HEK293 (cell line): ENCODE data around the gene AEBP1.

ENCODE experiments used
- SP2 ChIP-seq: fragments of 450-650 bp; formaldehyde crosslinking; IDR thresholded peaks from 2 replicates; pipeline ENCODE4 v1.5.1; 2016; ENCODE audit warnings: missing biosample characterization, missing genetic modification characterization
- TCF7L2 ChIP-seq: IDR thresholded peaks from 2 replicates; pipeline ENCODE4 v1.6.1; 2011; ENCODE audit warnings: low read depth, mild to moderate bottlenecking, inconsistent platforms, low read length, moderate library complexity, borderline replicate concordance
- ZNF23 ChIP-seq: fragments of 450-650 bp; formaldehyde crosslinking; IDR thresholded peaks from 2 replicates; pipeline ENCODE4 v1.5.1; 2016; ENCODE audit warnings: missing biosample characterization, missing genetic modification characterization, borderline replicate concordance
- ZNF324 ChIP-seq: fragments of 450-650 bp; formaldehyde crosslinking; IDR thresholded peaks from 2 replicates; pipeline ENCODE4 v1.5.1; 2016; ENCODE audit warnings: missing biosample characterization, missing genetic modification characterization
- ZNF391 ChIP-seq: fragments of 450-650 bp; formaldehyde crosslinking; IDR thresholded peaks from 2 replicates; pipeline ENCODE4 v1.5.1; 2016; ENCODE audit warnings: low read depth, missing biosample characterization, missing genetic modification characterization, borderline replicate concordance
- TF ChIP-seq, protein P1 (sequence below): fragments of 450-650 bp; formaldehyde crosslinking; IDR thresholded peaks from 2 replicates; pipeline ENCODE4 v1.5.1; 2016; ENCODE audit warnings: missing biosample characterization, missing genetic modification characterization
- TF ChIP-seq, protein P2 (sequence below): fragments of 450-650 bp; formaldehyde crosslinking; conservative IDR thresholded peaks from 2 replicates; pipeline ENCODE4 v1.5.1; 2016; ENCODE audit warnings: low read depth, missing biosample characterization, missing genetic modification characterization
- TF ChIP-seq, protein P3 (sequence below): fragments of 450-650 bp; formaldehyde crosslinking; IDR thresholded peaks from 2 replicates; pipeline ENCODE4 v1.5.1; 2016; ENCODE audit warnings: missing biosample characterization, missing genetic modification characterization
- TF ChIP-seq, protein P4 (sequence below): fragments of 450-650 bp; formaldehyde crosslinking; IDR thresholded peaks from 2 replicates; pipeline ENCODE4; 2016; ENCODE audit warnings: missing biosample characterization, missing genetic modification characterization

DNA sequence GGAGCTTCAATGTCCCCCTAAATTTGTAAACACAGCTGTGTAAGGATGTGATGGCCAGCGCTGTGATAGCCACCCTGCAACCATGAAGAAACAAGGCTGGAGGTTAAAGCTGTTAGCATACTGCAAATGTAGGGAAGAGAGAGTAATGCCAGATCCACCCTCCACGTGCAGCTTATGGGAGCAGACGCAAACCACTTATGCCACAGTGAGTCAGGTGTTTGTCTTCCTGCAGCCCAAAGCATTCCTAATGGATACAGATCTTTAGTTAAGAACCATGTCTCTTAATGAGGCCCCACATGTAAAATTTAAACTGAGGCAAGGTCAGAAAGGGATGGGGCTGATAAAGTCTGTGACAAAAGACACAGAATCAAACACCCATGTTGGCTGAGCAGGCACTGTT lies 50.6 kb downstream of the AEBP1 start:
- TF ChIP-seq, protein P1, sequence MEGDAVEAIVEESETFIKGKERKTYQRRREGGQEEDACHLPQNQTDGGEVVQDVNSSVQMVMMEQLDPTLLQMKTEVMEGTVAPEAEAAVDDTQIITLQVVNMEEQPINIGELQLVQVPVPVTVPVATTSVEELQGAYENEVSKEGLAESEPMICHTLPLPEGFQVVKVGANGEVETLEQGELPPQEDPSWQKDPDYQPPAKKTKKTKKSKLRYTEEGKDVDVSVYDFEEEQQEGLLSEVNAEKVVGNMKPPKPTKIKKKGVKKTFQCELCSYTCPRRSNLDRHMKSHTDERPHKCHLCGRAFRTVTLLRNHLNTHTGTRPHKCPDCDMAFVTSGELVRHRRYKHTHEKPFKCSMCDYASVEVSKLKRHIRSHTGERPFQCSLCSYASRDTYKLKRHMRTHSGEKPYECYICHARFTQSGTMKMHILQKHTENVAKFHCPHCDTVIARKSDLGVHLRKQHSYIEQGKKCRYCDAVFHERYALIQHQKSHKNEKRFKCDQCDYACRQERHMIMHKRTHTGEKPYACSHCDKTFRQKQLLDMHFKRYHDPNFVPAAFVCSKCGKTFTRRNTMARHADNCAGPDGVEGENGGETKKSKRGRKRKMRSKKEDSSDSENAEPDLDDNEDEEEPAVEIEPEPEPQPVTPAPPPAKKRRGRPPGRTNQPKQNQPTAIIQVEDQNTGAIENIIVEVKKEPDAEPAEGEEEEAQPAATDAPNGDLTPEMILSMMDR (tag by site-specific recombination), result no peak
- TF ChIP-seq ZNF23 (tag by site-specific recombination), result no peak
- TF ChIP-seq ZNF391 (tag by site-specific recombination), result no peak
- TF ChIP-seq, protein P2, sequence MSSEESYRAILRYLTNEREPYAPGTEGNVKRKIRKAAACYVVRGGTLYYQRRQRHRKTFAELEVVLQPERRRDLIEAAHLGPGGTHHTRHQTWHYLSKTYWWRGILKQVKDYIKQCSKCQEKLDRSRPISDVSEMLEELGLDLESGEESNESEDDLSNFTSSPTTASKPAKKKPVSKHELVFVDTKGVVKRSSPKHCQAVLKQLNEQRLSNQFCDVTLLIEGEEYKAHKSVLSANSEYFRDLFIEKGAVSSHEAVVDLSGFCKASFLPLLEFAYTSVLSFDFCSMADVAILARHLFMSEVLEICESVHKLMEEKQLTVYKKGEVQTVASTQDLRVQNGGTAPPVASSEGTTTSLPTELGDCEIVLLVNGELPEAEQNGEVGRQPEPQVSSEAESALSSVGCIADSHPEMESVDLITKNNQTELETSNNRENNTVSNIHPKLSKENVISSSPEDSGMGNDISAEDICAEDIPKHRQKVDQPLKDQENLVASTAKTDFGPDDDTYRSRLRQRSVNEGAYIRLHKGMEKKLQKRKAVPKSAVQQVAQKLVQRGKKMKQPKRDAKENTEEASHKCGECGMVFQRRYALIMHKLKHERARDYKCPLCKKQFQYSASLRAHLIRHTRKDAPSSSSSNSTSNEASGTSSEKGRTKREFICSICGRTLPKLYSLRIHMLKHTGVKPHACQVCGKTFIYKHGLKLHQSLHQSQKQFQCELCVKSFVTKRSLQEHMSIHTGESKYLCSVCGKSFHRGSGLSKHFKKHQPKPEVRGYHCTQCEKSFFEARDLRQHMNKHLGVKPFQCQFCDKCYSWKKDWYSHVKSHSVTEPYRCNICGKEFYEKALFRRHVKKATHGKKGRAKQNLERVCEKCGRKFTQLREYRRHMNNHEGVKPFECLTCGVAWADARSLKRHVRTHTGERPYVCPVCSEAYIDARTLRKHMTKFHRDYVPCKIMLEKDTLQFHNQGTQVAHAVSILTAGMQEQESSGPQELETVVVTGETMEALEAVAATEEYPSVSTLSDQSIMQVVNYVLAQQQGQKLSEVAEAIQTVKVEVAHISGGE, result no peak
- TF ChIP-seq, protein P3, sequence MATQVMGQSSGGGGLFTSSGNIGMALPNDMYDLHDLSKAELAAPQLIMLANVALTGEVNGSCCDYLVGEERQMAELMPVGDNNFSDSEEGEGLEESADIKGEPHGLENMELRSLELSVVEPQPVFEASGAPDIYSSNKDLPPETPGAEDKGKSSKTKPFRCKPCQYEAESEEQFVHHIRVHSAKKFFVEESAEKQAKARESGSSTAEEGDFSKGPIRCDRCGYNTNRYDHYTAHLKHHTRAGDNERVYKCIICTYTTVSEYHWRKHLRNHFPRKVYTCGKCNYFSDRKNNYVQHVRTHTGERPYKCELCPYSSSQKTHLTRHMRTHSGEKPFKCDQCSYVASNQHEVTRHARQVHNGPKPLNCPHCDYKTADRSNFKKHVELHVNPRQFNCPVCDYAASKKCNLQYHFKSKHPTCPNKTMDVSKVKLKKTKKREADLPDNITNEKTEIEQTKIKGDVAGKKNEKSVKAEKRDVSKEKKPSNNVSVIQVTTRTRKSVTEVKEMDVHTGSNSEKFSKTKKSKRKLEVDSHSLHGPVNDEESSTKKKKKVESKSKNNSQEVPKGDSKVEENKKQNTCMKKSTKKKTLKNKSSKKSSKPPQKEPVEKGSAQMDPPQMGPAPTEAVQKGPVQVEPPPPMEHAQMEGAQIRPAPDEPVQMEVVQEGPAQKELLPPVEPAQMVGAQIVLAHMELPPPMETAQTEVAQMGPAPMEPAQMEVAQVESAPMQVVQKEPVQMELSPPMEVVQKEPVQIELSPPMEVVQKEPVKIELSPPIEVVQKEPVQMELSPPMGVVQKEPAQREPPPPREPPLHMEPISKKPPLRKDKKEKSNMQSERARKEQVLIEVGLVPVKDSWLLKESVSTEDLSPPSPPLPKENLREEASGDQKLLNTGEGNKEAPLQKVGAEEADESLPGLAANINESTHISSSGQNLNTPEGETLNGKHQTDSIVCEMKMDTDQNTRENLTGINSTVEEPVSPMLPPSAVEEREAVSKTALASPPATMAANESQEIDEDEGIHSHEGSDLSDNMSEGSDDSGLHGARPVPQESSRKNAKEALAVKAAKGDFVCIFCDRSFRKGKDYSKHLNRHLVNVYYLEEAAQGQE (tag by site-specific recombination), result no peak
- TF ChIP-seq SP2 (tag by site-specific recombination), result no peak
- no peak for TF ChIP-seq ZNF324 (tag by site-specific recombination)
- TF ChIP-seq, protein P4, sequence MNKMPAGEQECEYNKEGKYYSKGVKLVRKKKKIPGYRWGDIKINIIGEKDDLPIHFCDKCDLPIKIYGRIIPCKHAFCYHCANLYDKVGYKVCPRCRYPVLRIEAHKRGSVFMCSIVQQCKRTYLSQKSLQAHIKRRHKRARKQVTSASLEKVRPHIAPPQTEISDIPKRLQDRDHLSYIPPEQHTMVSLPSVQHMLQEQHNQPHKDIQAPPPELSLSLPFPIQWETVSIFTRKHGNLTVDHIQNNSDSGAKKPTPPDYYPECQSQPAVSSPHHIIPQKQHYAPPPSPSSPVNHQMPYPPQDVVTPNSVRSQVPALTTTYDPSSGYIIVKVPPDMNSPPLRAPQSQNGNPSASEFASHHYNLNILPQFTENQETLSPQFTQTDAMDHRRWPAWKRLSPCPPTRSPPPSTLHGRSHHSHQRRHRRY, result no peak
- no peak for TF ChIP-seq TCF7L2
